DMS53 treated with DMSO at 0.1 percent for 48 hours (cell line): ENCODE results near the gene NECTIN3.

Experiments used
- DNase-seq: peaks from one replicate; lab custom pipeline; 2025; ENCODE audit not compliant: unreplicated experiment; lab: John Stamatoyannopoulos, UW

Gene NECTIN3

GRCh38 chr3:111071257-111072030, at the start of gene NECTIN3:
Gene NECTIN3 (plus strand): TSS chr3:111071816. CDS start chr3:111072018, 202 bp downstream.
- peak; percentile 68 for DNase-seq

- DNase-seq: no peak
Observed at GRCh38 chr3:111027868-111028267, 43.7 kb upstream of the NECTIN3 start.

DNA sequence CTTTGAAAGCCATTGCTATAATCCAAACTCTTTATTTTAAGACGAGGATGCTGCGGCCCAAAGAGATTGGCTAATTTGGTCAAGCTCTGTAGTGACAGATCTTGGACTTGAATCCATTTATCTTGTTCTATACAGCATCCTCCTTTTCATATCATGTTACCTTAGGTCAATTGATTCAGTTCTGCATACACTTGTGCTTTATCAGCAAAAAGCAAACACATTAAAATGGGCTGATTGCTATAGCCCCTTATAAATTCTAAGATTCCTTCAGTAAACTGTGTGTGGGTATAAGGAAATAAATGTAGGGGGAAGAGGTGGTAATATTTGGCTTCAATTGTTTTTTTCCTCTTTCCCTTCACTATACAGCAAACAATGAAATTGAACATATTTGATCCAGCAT, 40.1 kb upstream of the NECTIN3 start:
- DNase-seq: no peak

DNA sequence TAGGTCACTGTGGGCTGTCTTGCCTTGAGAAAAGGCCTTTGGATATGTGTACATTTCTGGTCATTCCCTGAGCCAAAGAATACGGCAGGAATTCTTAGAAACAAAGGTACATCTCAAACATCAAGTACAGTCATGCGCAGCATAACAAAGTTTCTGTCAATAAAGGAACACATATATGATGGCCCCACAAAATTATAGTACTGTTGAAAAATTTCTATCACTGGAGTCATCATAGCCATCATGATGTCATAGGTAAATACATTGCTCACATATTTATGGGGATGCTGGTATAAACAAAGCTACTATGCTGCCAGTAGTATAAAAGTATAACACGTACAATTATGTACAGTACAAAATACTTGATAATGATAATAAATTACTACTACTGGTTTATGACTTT, 38.9 kb upstream of the NECTIN3 start:
- no peak for DNase-seq

DNA sequence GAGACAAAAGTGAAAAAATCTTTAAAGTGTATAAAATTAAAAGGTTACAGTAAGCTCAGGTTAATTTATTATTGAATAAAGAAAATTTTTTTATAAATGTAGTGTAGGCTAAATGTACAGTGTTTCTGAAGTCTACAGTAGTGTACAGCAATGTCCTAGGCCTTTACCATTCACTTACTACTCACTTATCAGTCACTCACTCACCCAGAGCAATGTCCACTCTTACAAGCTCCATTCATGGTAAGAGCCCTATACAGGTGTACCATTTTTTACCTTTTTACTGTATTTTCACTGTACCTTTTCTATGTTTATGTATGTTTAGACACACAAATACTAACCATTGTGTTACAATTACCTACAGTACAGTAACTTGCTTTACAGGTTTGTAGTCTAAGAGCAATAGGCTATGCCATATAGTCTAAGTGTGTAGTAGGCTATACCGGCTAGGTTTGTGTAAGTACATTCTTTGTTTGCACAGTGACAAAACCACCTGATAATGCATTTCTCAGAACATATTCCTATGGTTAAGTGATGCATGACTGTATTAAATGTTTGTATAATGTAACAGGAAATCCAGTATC, 38.1 kb upstream of the NECTIN3 start:
- peak; percentile 86 for DNase-seq

DNA sequence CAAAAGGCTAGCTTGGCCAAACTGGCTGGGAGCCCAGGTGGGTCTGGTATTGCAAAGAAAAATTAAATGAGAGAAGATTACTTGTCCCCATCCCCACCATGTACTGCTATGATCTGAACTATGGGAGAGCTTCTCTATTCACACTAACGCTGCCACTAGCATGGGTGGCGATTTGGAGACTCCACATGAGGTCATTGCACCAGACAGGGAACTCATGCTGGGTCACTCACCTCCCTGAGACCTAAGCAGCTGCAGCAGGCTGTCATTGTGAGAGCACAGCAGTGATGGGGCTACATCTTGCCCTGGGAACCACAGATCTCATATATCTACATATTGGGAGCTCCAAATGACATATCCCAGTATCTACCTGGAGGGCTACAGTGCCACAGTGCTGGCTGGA, 36.3 kb upstream of the NECTIN3 start:
- no peak for DNase-seq

GRCh38 chr3:111035902-111036301, 35.7 kb upstream of the NECTIN3 start:
- no peak for DNase-seq

GRCh38 chr3:111040959-111041358, 30.7 kb upstream of the NECTIN3 start:
- DNase-seq: no peak

DNA sequence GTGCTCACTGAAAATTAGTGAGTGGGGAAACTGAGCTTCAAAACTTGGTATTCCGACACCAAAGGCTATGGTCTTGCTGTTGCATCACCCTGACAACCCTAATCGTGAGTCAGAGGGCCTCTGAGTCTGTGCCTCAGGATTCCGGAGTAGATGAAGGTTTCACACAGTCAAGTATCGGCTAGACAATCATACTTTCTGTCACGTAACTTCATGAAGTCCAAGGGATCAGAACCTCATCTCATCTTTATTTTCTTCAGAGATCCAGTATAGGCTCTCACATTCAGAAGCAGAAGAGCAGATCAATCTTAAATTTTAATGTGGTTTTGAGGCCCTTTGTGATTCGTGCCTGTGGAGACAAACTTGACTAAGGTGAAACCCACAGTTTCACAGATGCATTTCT, 26.1 kb upstream of the NECTIN3 start:
- no peak for DNase-seq

GRCh38 chr3:111047042-111047441, 24.6 kb upstream of the NECTIN3 start:
- DNase-seq: no peak

DNA sequence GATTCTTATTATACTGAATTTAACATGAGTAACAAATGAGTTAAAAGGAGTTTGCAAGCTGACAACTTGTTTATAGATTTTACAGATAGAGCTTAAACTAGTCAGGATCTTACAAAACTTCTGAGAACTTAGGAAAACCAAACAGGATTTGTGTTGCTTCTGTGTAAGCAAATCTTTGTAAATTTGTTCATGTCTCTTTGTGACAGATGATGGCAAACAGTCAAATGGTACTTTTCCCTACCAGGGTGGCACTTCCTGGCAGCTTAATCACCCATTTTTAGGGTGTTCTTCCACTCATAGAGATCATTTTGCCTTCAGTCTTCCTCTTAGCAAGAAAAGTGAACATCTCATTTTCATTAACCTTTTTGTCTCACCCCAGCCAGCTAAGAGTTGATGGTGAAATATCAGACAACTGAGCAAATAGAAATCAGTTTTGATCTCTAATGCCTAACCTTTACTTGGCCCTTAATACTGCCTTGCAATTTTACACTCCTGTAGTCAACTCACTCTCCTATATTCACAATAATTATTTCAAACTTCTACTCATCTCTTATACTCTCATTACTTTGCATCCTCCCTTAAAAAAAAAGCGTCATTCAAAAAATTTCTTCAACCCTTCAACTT, 23.7 kb upstream of the NECTIN3 start:
- no peak for DNase-seq

DNA sequence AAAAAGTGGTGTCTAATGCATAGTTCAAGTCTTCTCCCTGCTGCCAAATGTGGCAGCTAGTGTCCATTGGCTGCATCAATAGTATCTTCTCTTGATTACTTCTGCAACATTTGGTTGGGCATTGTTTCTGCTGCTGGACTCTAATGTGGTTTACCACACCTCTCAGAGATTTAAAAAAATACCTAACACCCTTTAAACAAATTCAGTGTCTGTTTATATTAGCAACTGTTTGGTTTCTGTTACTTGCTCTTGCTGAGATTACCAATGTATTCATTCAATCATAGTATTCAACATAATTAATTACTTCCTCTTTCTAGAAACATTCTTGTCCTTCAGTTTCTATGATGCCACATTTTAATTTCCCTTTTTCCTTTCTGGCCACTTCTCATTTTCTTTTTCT, 20.3 kb upstream of the NECTIN3 start:
- DNase-seq: no peak

GRCh38 chr3:111068574-111068973, 3.0 kb upstream of the NECTIN3 start:
- no peak for DNase-seq

- DNase-seq: no peak
Observed at GRCh38 chr3:111069974-111070771, 1.4 kb upstream of the NECTIN3 start.

GRCh38 chr3:111070772-111071256, 802 bp upstream of the NECTIN3 start:
- peak; percentile 68 for DNase-seq

DNA sequence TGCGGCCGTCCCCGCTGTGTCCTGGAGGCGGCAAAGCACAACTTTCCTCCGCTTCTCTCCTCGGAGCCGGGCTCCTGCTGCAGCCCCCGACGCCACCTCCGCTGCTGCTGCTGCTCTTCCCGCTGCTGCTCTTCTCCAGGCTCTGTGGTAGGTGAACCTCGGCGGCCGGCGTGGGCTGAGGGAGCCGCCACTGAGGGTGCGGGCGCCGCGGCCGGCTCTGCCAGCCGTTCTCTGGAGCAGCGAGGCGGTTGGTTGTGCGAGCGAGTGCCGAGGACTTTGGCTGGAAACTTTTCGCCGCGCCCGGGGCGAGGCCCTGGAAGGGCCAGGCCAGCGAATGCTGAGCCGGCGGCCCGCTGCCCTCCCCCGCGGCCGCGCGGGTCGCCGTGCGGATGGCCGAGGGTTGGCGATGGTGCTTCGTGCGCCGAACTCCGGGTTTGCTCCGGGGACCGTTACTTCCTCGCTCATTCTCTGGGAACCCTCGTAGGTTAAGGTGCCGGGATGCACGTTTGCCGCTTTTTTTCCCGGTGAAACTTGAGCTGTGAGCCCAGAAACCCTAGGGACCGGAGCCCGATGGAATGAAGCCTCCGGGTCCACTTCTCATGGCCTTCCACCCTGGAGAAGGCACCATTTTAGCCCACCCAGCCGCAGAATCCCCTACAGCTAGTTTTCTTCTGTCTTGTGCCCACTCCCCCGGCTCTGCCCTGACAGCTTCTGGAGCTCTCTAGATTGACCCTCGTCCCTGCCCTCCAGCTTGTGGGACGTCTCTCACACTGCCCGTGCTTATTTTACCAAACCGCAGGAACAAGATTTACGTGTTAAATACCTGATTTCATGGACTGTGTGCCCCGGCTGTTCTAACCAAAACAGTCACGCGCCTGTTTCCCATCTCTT, 660 bp downstream of the NECTIN3 start:
- DNase-seq: no peak

DNA sequence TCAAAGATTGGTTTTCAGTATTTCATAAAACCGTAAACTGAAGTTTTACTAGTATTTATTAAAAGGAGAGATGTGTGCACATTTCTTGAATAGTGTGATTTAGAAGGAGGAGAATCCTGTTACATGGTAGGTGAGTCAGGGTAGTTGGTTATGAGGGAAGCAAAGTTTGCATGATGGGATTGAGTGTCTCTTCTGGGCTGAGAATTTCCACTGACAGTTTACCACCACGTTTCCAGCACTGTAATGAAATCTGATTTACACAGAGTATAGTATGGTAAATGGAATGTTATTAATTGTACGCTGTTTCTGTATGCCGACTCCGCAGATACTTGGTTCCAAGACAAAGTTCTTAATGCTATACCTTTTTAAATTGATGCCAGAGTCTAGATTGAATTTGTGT, 1.6 kb downstream of the NECTIN3 start:
- no peak for DNase-seq

DNA sequence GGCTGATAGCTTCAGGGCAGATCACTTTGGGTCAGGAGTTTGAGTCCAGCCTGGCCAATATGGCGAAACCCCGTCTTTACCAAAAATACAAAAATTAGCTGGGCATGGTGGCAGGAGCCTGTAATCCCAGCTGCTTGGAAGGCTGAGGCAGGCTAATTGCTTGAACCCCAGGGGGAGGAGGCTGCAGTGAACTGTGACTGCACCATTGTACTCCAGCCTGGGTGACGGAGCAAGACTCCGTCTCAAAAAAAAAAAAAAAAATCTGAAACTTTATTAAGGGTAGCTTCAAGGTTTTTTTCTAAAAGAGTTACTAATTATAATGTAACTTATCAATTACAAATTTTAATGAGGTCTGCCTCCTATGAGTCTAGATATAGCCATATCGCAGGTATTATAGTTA, 5.1 kb downstream of the NECTIN3 start:
- no peak for DNase-seq

- no peak for DNase-seq
Observed at GRCh38 chr3:111077369-111077768, 5.8 kb downstream of the NECTIN3 start.

DNA sequence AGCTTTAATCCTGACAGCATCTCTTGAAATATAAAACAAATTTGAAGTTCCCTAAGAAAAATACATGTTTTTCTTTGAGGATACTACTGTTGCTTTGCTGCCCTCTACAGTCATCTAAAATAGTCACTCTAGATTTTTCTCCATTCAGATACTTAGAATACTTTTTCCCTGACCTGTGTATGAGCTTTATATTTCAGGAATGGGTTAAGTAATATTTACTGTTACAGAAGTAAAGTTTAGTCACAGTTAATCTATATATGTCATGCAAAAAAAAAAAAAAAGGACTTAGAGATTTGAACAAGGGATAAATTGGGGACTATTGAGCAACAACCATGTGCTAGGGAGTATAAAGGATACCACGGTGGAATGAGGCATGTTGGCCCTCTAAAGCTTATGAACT, 8.8 kb downstream of the NECTIN3 start:
- DNase-seq: peak; percentile 4
